K562 (cell line): ENCODE measurements around the gene PSORS1C2. TPM values are rescaled to one million over a fixed set of nuclear protein-coding genes. Genes with fewer than 3 reads are reported as not detected.

Experiments used
- BRD9 ChIP-seq: fragments of 450-650 bp; IDR thresholded peaks from 2 replicates; pipeline ENCODE4 v1.6.1; 2018; ENCODE audit warnings: low read depth; ENCODE audit not compliant: partially characterized antibody
- CSDE1 ChIP-seq, 2 experiments: fragments of 450-650 bp; IDR thresholded peaks; 2 replicates each; pipeline ENCODE4 v1.6.1; 2016; ENCODE audit warnings: mild to moderate bottlenecking in 1 of 2
- ETV5 ChIP-seq: sonication (generic); formaldehyde crosslinking; IDR thresholded peaks from 2 replicates; pipeline ENCODE4 v1.4.0; 2020; ENCODE audit warnings: low read depth, mild to moderate bottlenecking, missing genetic modification reagents
- GTF3C2 ChIP-seq: IDR thresholded peaks from 3 replicates; pipeline ENCODE4 v1.6.1; 2011; ENCODE audit warnings: borderline replicate concordance, mild to moderate bottlenecking, moderate library complexity; ENCODE audit not compliant: insufficient read length; ENCODE audit errors: extremely low read depth
- HDAC8 ChIP-seq: fragments of 450-650 bp; IDR thresholded peaks from 2 replicates; pipeline ENCODE4 v1.6.1; 2016; ENCODE audit warnings: mild to moderate bottlenecking, missing genetic modification characterization, moderate library complexity, missing compliant biosample characterization
- KAT2B ChIP-seq: IDR thresholded peaks from one replicate; pipeline ENCODE4 v1.6.1; 2012; ENCODE audit warnings: low read depth, mild to moderate bottlenecking, control low read depth, inconsistent platforms, low read length, moderate library complexity
- KLF6 ChIP-seq: fragments of 250-450 bp; sonication (Bioruptor Pico); IDR thresholded peaks from 2 replicates; pipeline ENCODE4 v1.4.0; 2020; ENCODE audit warnings: mild to moderate bottlenecking, moderate library complexity, borderline replicate concordance
- MNT ChIP-seq, 2 experiments: fragments of 450-650 bp; conservative IDR thresholded peaks; 2 replicates each; pipeline ENCODE4 v1.6.1; 2017; ENCODE audit warnings: mild to moderate bottlenecking in 2 of 2, moderate library complexity in 2 of 2
- RFX1 ChIP-seq: fragments of 450-650 bp; IDR thresholded peaks from 2 replicates; pipeline ENCODE4 v1.6.1; 2016; ENCODE audit warnings: mild to moderate bottlenecking, moderate library complexity
- RFX5 ChIP-seq: IDR thresholded peaks from 2 replicates; pipeline ENCODE4 v1.6.1; 2011; ENCODE audit warnings: low read depth, mild to moderate bottlenecking, improper control_type of control experiment, low read length
- ZBTB5 ChIP-seq: fragments of 450-650 bp; IDR thresholded peaks from 2 replicates; pipeline ENCODE4 v1.6.1; 2017; ENCODE audit warnings: antibody characterized with exemption
- ZBTB9 ChIP-seq: fragments of 450-650 bp; formaldehyde crosslinking; IDR thresholded peaks from 2 replicates; pipeline ENCODE4 v1.4.0; 2020; ENCODE audit warnings: mild to moderate bottlenecking, moderate library complexity
- ZFP91 ChIP-seq: sonication (generic); formaldehyde crosslinking; IDR thresholded peaks from 2 replicates; pipeline ENCODE4 v1.8.0; 2022; ENCODE audit warnings: mild to moderate bottlenecking, missing genetic modification reagents
- ZNF134 ChIP-seq: fragments of 250-450 bp; sonication (Bioruptor Pico); conservative IDR thresholded peaks from 2 replicates; pipeline ENCODE4 v1.4.0; 2020
- polyA plus RNA-seq, 8 experiments: library from polyadenylated mRNA; depleted of rRNA in 4 of 8; stranded (reverse) in 5 of 8; unstranded in 3 of 8; fragments of >200 nt; fragmentation: Nextera tagmentation in 2 of 8; fragmentation: Illumina TruSeq in 1 of 8; extraction: Ambion mirVana in 2 of 8; extraction: Trizol in 1 of 8; gene quantifications; 2 replicates each; pipeline versions ENCODE4 v1.2.1 to v1.2.3, GENCODE V29; 2011 to 2014; ENCODE audit warnings: inconsistent platforms in 1 of 8, missing spikeins in 1 of 8
- total RNA-seq, 7 experiments: library from RNA; depleted of rRNA in 6 of 7; stranded (reverse); fragments of >200 nt in 6 of 7; fragmentation: Illumina TruSeq in 2 of 7; extraction: Trizol in 2 of 7; gene quantifications; 2 replicates each; pipeline versions ENCODE4 v1.2.1 to v1.2.3, GENCODE V29; 2011 to 2021; ENCODE audit warnings: low replicate concordance in 1 of 7

The PSORS1C2 gene
- total and polyA plus RNA-seq, 9 of the 15 experiments (the other 6 are each of a cell fraction or from before 2014, with no cell fraction given) = not detected

DNA sequence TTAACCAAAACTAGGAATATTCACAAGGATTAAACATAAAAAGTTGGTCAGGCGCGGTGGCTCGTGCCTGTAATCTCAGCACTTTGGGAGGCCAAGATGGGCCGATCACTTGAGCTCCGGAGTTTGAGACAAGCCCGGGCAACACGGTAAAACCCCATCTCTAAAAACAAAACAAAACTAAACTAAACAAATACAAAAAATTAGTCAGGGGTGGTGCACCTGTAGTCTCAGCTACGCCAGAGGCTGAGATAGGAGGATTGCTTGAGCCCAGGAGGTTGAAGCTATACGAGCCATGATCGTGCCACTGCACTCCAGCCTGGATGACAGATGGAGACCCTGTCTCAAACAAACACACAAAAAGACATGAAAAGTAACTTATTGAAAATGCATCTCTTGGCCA, 3.2 kb downstream of the PSORS1C2 start (continued):
- TF ChIP-seq GTF3C2 = no peak
- no peak for TF ChIP-seq RFX1
- TF ChIP-seq KAT2B = no peak
- TF ChIP-seq CSDE1 (IDR thresholded peaks at IDR 0.05) = no peak
- TF ChIP-seq MNT (conservative IDR thresholded peaks at IDR 0.05) = no peak
- no peak for TF ChIP-seq ZBTB9 (CRISPR knock-in tag)
- no peak for TF ChIP-seq ZNF134 (CRISPR knock-in tag)
- TF ChIP-seq ZFP91 (CRISPR knock-in tag) = no peak
- TF ChIP-seq ZBTB5 = no peak
- TF ChIP-seq HDAC8 (tag) = no peak
- no peak for TF ChIP-seq RFX5
- no peak for TF ChIP-seq KLF6 (CRISPR knock-in tag)
- no peak for TF ChIP-seq BRD9
- no peak for TF ChIP-seq ETV5
